GM18907 (cell line): Measurements from ENCODE around the gene HNRNPM.
A peak's percentile ranks its signal among the peaks of the same experiment; 100 is the strongest.
"Not testable (repeated sequence)": the region's sequence is repeated elsewhere in the genome, so short reads cannot be mapped to it uniquely, and the experiment has no call there.

ENCODE experiments used
- ATAC-seq: cut with Tn5 transposase; IDR thresholded peaks from one replicate; pipeline ENCODE4 v1.9.1; 2021; ENCODE audit warnings: mild to moderate bottlenecking, moderate library complexity; ENCODE audit not compliant: unreplicated experiment

HNRNPM gene

GRCh38 chr19:8423817-8424223, 21.0 kb upstream of the HNRNPM start:
- ATAC-seq = no peak

GRCh38 chr19:8425331-8425730, 19.4 kb upstream of the HNRNPM start:
- ATAC-seq = not testable (repeated sequence)

GRCh38 chr19:8426283-8426682, 18.5 kb upstream of the HNRNPM start:
- no peak for ATAC-seq

- no peak for ATAC-seq
Observed at GRCh38 chr19:8429044-8429443, 15.7 kb upstream of the HNRNPM start.

GRCh38 chr19:8429826-8430225, 14.9 kb upstream of the HNRNPM start:
- no peak for ATAC-seq

- ATAC-seq = no peak
Observed at GRCh38 chr19:8430650-8431049, 14.1 kb upstream of the HNRNPM start.

- no peak for ATAC-seq
Observed at GRCh38 chr19:8438236-8438635, 6.5 kb upstream of the HNRNPM start.

- no peak for ATAC-seq
Observed at GRCh38 chr19:8441725-8442544, 2.8 kb upstream of the HNRNPM start.

- not testable (repeated sequence) for ATAC-seq
Observed at GRCh38 chr19:8444140-8444676, 567 bp upstream of the HNRNPM start.

- peak; percentile 31 for ATAC-seq
Observed at GRCh38 chr19:8445488-8446001, 770 bp downstream of the HNRNPM start.

- no peak for ATAC-seq
Observed at GRCh38 chr19:8446061-8446709, 1.4 kb downstream of the HNRNPM start.

GRCh38 chr19:8449830-8450229, 5.1 kb downstream of the HNRNPM start:
- ATAC-seq = no peak

GRCh38 chr19:8451377-8451776, 6.6 kb downstream of the HNRNPM start:
- no peak for ATAC-seq

- ATAC-seq = no peak
Observed at GRCh38 chr19:8451885-8452284, 7.1 kb downstream of the HNRNPM start.

GRCh38 chr19:8452446-8453123, 7.8 kb downstream of the HNRNPM start:
- no peak for ATAC-seq

GRCh38 chr19:8453616-8454015, 8.8 kb downstream of the HNRNPM start:
- no peak for ATAC-seq

GRCh38 chr19:8454218-8454617, 9.4 kb downstream of the HNRNPM start:
- no peak for ATAC-seq

- ATAC-seq = no peak
Observed at GRCh38 chr19:8455018-8455417, 10.2 kb downstream of the HNRNPM start.

- no peak for ATAC-seq
Observed at GRCh38 chr19:8456064-8456463, 11.3 kb downstream of the HNRNPM start.

GRCh38 chr19:8457209-8457608, 12.4 kb downstream of the HNRNPM start:
- no peak for ATAC-seq

GRCh38 chr19:8457827-8458226, 13.1 kb downstream of the HNRNPM start:
- ATAC-seq = no peak
